ENCODE results near the gene PTPRD. TPM values are rescaled to one million over a fixed set of nuclear protein-coding genes. Genes with fewer than 3 reads are reported as not detected.

The PTPRD gene
- total RNA-seq, 1 experiment from 2014 or later, result 70.1 TPM

GRCh38 chr9:8683496-8683895, 1929.3 kb downstream of the PTPRD start:
- intact Hi-C loops (cut with micrococcal nuclease; ENCODE audit: unreplicated experiment), result no loop called here
- ChIA-PET CTCF (no interaction called here), POLR2A (no interaction called here)
- Mint-ChIP-seq H3K4me1 (ENCODE audit: low read depth, unreplicated experiment) (no peaks in the 10 kb centered on the region), H3K9me3 (ENCODE audit: unreplicated experiment) (no peaks in the 10 kb centered on the region), H3K36me3 (ENCODE audit: insufficient read depth, unreplicated experiment) (no peaks in the 10 kb centered on the region), H3K27ac (ENCODE audit: unreplicated experiment) (no peak overlapping the region), H3K4me3 (ENCODE audit: unreplicated experiment) (no peak overlapping the region), H3K27me3 (ENCODE audit: insufficient read depth, unreplicated experiment) (no peaks in the 10 kb centered on the region)
- DNase-seq, result no peak
- Histone ChIP-seq H3K9me3 (no peaks in the 10 kb centered on the region), H3K4me3 (ENCODE audit: low read depth, low read length) (no peak overlapping the region), H3K27me3 (replicated peaks; ENCODE audit: control insufficient read depth, insufficient read depth, low read length) (no peaks in the 10 kb centered on the region), H3K4me1 (peaks cover 9% of the 10 kb centered on the region; the same call in 1 of the 2 replicates), H3K36me3 (ENCODE audit: control insufficient read depth, insufficient read depth, low read length) (no peaks in the 10 kb centered on the region)
- BruUV-seq (replicated peaks), result no TSS peak
- TF ChIP-seq CTCF (IDR thresholded peaks at IDR 0.05; ENCODE audit: insufficient read depth in 1 of 2, low read depth in 1 of 2, low read length in 1 of 2, severe bottlenecking in 1 of 2, unreplicated experiment in 1 of 2), result no peak

- no TSS peak for BruUV-seq (replicated peaks)
- Mint-ChIP-seq H3K27ac (ENCODE audit: unreplicated experiment) (no peak overlapping the region), H3K4me3 (ENCODE audit: unreplicated experiment) (no peak overlapping the region), H3K27me3 (ENCODE audit: insufficient read depth, unreplicated experiment) (no peaks in the 10 kb centered on the region), H3K9me3 (ENCODE audit: unreplicated experiment) (no peaks in the 10 kb centered on the region), H3K36me3 (ENCODE audit: insufficient read depth, unreplicated experiment) (no peaks in the 10 kb centered on the region), H3K4me1 (ENCODE audit: low read depth, unreplicated experiment) (no peaks in the 10 kb centered on the region)
- DNase-seq, result no peak
- Histone ChIP-seq H3K4me3 (ENCODE audit: low read depth, low read length) (no peak overlapping the region), H3K9me3 (no peaks in the 10 kb centered on the region), H3K27me3 (replicated peaks; ENCODE audit: control insufficient read depth, insufficient read depth, low read length) (no peaks in the 10 kb centered on the region), H3K36me3 (ENCODE audit: control insufficient read depth, insufficient read depth, low read length) (no peaks in the 10 kb centered on the region), H3K4me1 (peaks cover 14% of the 10 kb centered on the region; the same call in 1 of the 2 replicates)
- intact Hi-C loops (cut with micrococcal nuclease; ENCODE audit: unreplicated experiment), result no loop called here
- POLR2A ChIA-PET, result no interaction called here
- CTCF ChIA-PET, result no interaction called here
- no peak for TF ChIP-seq CTCF (IDR thresholded peaks at IDR 0.05; ENCODE audit: insufficient read depth in 1 of 2, low read depth in 1 of 2, low read length in 1 of 2, severe bottlenecking in 1 of 2, unreplicated experiment in 1 of 2)
These were observed 1932.1 kb downstream of the PTPRD start for GRCh38 chr9:8680658-8681057.

GRCh38 chr9:8680157-8680556, 1932.6 kb downstream of the PTPRD start:
- no peaks in the 10 kb centered on the region for H3K36me3 ChIP-seq (ENCODE audit: control insufficient read depth, insufficient read depth, low read length)
- H3K9me3 ChIP-seq, result no peaks in the 10 kb centered on the region
- BruUV-seq (replicated peaks), result no TSS peak
- H3K4me3 Mint-ChIP-seq (ENCODE audit: unreplicated experiment), result no peak overlapping the region
- no peak for DNase-seq
- ChIA-PET POLR2A (no interaction called here), CTCF (no interaction called here)
- H3K4me1 ChIP-seq, result peaks cover 14% of the 10 kb centered on the region; the same call in 1 of the 2 replicates
- no peak overlapping the region for H3K4me3 ChIP-seq (ENCODE audit: low read depth, low read length)
- intact Hi-C loops (cut with micrococcal nuclease; ENCODE audit: unreplicated experiment), result no loop called here
- H3K27ac Mint-ChIP-seq (ENCODE audit: unreplicated experiment), result no peak overlapping the region
- no peaks in the 10 kb centered on the region for H3K4me1 Mint-ChIP-seq (ENCODE audit: low read depth, unreplicated experiment)
- no peaks in the 10 kb centered on the region for H3K36me3 Mint-ChIP-seq (ENCODE audit: insufficient read depth, unreplicated experiment)
- H3K9me3 Mint-ChIP-seq (ENCODE audit: unreplicated experiment), result no peaks in the 10 kb centered on the region
- no peaks in the 10 kb centered on the region for H3K27me3 Mint-ChIP-seq (ENCODE audit: insufficient read depth, unreplicated experiment)
- no peaks in the 10 kb centered on the region for H3K27me3 ChIP-seq (replicated peaks; ENCODE audit: control insufficient read depth, insufficient read depth, low read length)
- no peak for TF ChIP-seq CTCF (IDR thresholded peaks at IDR 0.05; ENCODE audit: insufficient read depth in 1 of 2, low read depth in 1 of 2, low read length in 1 of 2, severe bottlenecking in 1 of 2, unreplicated experiment in 1 of 2)
